ENCODE measurements around the gene RALGAPA1.

GRCh38 chr14:35628989-35629388, 180.1 kb downstream of the RALGAPA1 start:
- TF ChIP-seq CTCF (IDR thresholded peaks at IDR 0.05; ENCODE audit: low read depth, low read length, missing input control) (no peak), YY1 (IDR thresholded peaks at IDR 0.05) (no peak), SP1 (IDR thresholded peaks at IDR 0.05) (no peak), TAF1 (conservative IDR thresholded peaks at IDR 0.05) (no peak), REST (IDR thresholded peaks at IDR 0.05) (no peak), EGR1 (IDR thresholded peaks at IDR 0.05; ENCODE audit: low read depth in 2 of 2) (no peak), RAD21 (IDR thresholded peaks at IDR 0.05) (no peak), NR2F2 (IDR thresholded peaks at IDR 0.05) (no peak), MAX (IDR thresholded peaks at IDR 0.05) (no peak), RXRA (IDR thresholded peaks at IDR 0.05) (no peak)
